ENCODE data around the gene OR3A2.
"Not testable (repeated sequence)": the region's sequence is repeated elsewhere in the genome, so short reads cannot be mapped to it uniquely, and the experiment has no call there.

Gene OR3A2

DNA sequence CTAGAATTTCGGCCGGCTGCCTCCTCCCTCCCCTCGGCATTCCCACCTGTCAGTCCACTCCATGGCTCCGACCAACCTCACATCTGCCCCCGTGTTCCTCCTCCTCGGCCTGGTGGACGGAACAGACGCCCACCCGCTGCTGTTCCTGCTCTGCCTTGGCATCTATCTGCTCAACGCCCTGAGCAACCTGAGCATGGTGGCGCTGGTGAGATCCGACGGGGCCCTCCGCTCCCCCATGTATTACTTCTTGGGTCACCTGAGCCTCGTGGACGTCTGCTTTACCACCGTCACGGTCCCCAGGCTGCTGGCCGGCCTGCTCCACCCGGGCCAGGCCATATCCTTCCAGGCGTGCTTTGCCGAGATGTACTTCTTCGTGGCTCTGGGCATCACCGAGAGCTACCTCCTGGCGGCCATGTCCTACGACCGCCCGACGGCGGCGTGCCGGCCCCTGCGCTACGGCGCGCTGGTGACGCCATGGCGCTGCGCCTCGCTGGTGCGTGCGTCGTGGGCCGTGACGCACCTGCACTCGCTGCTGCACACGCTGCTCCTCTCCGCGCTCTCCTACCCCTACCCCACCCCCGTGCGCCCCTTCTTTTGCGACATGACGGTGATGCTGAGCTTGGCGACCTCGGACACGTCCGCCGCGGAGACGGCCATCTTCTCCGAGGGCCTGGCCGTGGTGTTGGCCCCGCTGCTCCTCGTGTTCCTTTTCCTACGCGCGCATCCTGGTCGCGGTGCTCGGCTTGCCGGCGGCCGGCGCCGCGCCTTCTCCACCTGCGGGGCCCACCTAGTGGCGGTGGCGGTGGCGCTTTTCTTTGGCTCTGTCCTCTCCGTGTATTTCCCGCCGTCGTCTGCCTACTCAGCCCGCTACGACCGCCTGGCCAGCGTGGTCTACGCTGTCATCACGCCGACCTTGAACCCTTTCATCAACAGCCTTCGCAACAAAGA lies at the start of gene OR3A2:
Gene OR3A2, minus strand, starts transcription at position 440 of the 948 bp plus-strand sequence.
- no peak for DNase-seq

- no peak for DNase-seq
Measured at GRCh38 chr17:3433741-3434140, 47.6 kb upstream of the OR3A2 start, which contains the start of gene OR1E2. OR1E2 (minus strand) TSS chr17:3433841; CDS start chr17:3433841, 0 bp downstream.

- not testable (repeated sequence) for DNase-seq
Measured at GRCh38 chr17:3433215-3433614, 47.1 kb upstream of the OR3A2 start.

GRCh38 chr17:3418222-3418621 lies 32.1 kb upstream of the OR3A2 start:
- DNase-seq: no peak

DNA sequence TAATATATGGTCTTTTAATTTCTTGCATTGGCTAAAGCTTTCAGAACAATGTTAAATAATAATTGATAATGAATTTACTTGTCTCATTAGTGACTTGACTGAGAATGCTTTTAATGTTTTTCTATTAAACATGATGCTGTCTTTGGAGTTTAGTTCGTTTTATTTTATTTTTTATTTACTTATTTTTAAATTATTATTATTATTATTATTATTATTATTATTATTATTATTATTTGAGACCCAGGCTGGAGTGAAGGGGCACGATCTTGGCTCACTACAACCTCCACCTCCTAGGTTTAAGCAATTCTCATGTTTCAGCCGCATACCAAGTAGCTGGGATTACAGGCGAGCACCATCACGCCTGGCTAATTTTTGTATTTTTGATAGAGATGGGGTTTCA lies 29.5 kb upstream of the OR3A2 start:
- DNase-seq: no peak

- not testable (repeated sequence) for DNase-seq
Measured at GRCh38 chr17:3412216-3412615, 26.1 kb upstream of the OR3A2 start.

DNA sequence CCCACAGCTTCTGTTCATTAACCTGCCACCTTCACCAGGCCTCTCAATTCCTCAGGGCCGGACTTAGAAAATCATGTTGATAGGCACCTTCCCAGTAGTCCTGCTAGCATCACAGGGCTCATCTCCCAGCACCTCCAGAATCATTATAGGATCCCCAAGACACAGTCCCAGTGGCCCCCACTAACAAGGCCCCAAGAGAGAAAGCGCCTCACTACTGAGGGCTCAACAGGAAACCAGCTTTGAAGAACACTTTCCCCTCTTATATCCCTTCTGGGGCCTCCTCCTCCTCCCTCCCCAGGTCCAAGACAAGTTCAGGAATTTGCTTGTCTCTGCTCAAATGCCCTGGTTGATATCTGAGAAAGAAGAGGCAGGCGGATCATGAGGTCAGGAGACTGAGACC lies 25.0 kb upstream of the OR3A2 start, which contains the start of gene OR3A3:
Gene OR3A3, plus strand, starts transcription at position 301 of the 400 bp plus-strand sequence.
- DNase-seq: no peak

- DNase-seq: not testable (repeated sequence)
Measured at GRCh38 chr17:3403856-3404255, 17.7 kb upstream of the OR3A2 start.

DNA sequence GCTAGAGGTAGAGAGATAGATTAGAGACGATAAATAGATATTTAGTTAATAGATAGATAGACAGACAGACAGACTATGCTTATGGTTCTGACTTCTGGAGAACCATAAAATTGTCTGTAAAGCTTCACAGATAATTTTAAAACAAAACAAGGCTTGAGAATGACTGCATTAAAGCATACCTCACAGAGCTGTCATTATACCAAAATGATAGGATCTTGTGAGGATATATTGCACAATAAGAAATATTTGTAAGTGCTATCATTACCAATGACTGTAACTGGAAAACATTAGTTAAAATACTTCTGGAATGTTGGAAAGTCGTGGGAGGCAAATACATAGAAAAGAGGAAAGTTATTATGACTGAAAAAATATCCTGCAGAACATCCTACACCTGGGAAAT lies 15.7 kb upstream of the OR3A2 start:
- DNase-seq: no peak

GRCh38 chr17:3400055-3400454 lies 13.9 kb upstream of the OR3A2 start:
- DNase-seq: no peak

- DNase-seq: no peak
Measured at GRCh38 chr17:3398310-3398709, 12.2 kb upstream of the OR3A2 start, which contains the start of gene OR1E1. OR1E1 (minus strand) TSS chr17:3398410; CDS start chr17:3398410, 0 bp downstream.

GRCh38 chr17:3397801-3398200 lies 11.7 kb upstream of the OR3A2 start:
- not testable (repeated sequence) for DNase-seq

DNA sequence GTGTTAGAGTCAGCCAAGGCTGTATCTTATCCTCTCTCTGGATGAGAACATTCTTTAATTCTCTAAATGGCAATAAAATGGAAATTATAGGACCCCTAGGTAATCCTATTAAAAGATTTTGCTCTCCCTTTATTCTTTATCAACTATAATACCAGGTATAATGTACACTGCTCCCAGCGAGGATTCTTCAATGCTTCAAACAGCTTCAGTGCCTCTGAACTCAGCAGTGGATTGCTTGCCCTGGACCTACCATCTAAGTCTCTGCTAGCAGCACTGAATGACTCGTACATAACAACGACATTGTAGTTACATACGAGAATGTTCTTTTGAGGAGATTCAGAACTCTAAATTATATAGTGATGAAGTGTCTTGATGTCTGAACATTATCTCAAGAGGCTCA lies 3.7 kb upstream of the OR3A2 start:
- DNase-seq: no peak

- no peak for DNase-seq
Measured at GRCh38 chr17:3381957-3382356, 4.2 kb downstream of the OR3A2 start.

DNA sequence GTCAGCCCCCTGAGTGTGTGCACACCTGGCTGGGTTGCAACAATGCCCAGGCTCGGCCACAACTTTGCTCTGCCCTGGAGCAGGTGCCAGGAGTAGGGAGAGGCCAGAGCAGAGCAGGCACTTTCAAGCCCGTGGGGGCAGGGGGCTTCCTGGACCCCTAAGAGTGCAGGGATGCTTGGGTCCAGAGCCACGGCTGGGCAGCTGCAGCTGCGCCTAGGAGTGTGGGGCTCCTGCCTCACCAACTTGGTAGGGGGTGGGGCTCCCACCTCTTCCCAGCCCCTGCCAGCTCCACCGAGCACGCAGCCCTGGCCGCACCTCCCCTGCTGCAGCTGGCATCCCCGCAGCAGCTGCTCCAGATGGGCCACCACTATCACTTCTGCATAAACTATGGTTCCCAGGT lies 7.8 kb downstream of the OR3A2 start:
- DNase-seq: no peak

GRCh38 chr17:3371167-3371566 lies 14.9 kb downstream of the OR3A2 start:
- not testable (repeated sequence) for DNase-seq

GRCh38 chr17:3342782-3343181 lies 43.3 kb downstream of the OR3A2 start:
- not testable (repeated sequence) for DNase-seq

DNA sequence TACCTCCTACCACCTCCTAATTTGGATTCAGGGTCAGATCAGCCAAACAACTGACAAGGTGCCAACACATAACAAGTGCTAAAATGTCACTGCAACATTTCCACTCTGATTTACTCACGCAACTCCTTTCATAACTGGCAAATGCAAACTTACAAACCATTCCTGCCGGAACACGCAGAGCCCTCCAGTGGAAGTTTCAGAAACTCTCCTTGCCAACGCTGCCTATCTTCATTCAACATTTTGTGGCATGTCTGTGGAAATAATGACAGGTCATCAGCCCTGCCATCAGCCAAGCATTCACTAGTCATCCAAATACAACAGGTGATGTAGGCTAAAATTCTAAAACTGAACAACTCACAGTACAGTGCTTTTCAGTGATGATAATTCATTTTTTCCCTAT lies 50.2 kb downstream of the OR3A2 start:
- DNase-seq: no peak

DNA sequence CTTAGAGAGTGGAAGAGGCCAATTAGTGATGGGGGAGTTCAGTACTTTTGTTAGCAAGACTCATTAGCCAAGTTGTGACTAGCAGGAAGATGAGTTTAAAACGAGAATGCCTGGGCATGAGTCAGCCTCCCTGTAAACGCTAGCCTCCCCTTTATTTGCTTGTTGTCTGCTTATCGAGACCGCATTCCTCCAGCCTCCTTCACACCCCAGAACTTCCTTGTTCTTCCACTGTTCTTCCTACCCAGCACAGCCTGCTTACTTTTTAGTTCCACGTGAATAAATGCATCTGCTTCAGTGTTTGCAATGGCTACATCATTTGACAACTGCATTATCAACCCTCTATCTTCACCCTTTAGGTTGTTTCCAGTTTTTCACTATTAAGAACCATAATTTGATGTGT lies 67.8 kb downstream of the OR3A2 start:
- DNase-seq: no peak

DNA sequence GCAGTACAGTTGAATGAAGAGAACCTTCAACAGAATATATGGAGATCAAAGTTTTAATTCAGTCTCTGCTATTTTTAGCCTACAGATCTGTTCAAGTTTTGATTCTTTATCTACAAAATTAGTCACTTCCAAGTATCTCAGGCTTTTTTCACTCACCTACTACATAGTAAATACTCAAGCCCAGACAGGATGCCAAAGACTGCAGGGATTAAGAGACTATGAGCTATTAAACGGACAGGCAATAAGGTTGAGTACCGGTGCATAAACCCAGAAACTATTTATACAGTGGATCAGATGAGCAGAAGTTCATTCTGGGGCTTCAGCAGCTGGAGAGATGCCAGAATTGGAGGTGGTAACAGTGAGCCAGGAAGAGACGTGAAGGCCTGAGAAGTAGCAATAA lies 69.3 kb downstream of the OR3A2 start:
- DNase-seq: no peak

DNA sequence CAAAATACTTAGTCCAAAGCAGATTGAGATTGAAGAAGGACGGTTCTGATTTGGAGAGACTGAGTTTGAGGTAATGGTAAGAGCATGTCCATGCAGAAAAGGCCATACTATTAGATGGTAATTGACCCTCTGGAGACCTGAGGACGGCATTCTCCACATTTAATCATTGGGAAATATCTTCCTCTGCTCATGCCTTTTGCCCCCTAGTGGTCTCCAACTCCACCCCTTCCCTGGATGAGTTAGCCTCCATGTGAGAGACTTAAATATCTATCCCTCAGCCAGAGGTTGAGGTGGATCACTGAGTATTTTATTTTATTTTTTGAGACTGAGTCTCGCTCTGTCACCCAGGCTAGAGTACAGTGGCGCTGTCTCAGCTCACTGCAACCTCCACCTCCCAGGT lies 77.5 kb downstream of the OR3A2 start:
- no peak for DNase-seq

DNA sequence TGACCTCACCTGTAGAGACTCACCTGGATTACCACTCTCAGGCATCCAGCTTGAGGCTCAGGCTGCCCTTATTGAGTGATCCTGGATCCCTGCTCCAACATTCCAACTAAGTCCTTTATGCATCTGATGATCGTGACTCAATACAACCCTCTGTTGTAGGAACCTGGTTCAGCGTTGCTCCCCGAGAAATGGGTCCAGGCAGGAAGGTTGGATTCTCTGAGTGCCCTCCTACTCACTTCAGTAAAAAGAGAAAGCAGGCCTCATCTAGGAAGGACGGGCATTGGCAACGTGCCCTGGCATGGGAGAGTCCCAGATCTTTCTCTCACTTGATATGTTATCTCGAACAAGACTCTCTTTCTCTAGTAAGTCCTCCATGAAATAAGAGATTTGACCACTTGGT lies 87.8 kb downstream of the OR3A2 start, which contains the start of gene OR3A1:
Gene OR3A1, minus strand, starts transcription at position 101 of the 400 bp plus-strand sequence. CDS start 5,778 bp downstream, outside the sequence.
- DNase-seq: no peak

- no peak for DNase-seq
Measured at GRCh38 chr17:3295632-3296031, 90.5 kb downstream of the OR3A2 start.

- DNase-seq: not testable (repeated sequence)
Measured at GRCh38 chr17:3293548-3293947, 92.6 kb downstream of the OR3A2 start.
